Uterus (tissue), 4 donors: ENCODE measurements around the gene ALAS1. TPM values are rescaled to one million over a fixed set of nuclear protein-coding genes. Genes with fewer than 3 reads are reported as not detected.

ENCODE experiments used
- DNase-seq, 2 donors: peaks; one replicate each; pipeline ENCODE4 v3.0.0-alpha.2; 2019 to 2020
- H3K27ac ChIP-seq, 2 donors: fragments of 200-600 bp; sonication (generic); 1 replicate in 1 of 2; 2 replicates in 1 of 2; pipeline ENCODE4 v1.5.1; 2016 to 2018
- H3K27me3 ChIP-seq, 2 donors: fragments of 200-600 bp; sonication (generic); one replicate each; pipeline ENCODE4 v1.5.1; 2018 to 2019; ENCODE audit warnings: control low read depth in 1 of 2
- H3K36me3 ChIP-seq, 2 donors: fragments of 200-600 bp; sonication (generic); one replicate each; pipeline ENCODE4 v1.5.1; 2019; ENCODE audit warnings: control low read depth in 1 of 2
- H3K4me1 ChIP-seq, 2 donors: fragments of 200-600 bp; sonication (generic); one replicate each; pipeline ENCODE4 v1.5.1; 2018 to 2019; ENCODE audit warnings: control low read depth in 1 of 2
- H3K4me3 ChIP-seq, 2 donors: fragments of 200-600 bp; sonication (generic); 1 replicate in 1 of 2; 2 replicates in 1 of 2; pipeline ENCODE4 v1.5.1; 2018 to 2019; ENCODE audit warnings: mild to moderate bottlenecking in 1 of 2
- H3K9me3 ChIP-seq, 2 donors: fragments of 200-600 bp; sonication (generic); one replicate each; pipeline ENCODE4 v1.5.1; 2019; ENCODE audit warnings: control low read depth in 1 of 2
- CTCF ChIP-seq, 4 experiments: fragments of 200-600 bp in 2 of 4; fragments of 450-650 bp in 2 of 4; sonication (generic) in 2 of 4; IDR thresholded peaks; one replicate each; pipeline ENCODE4 v1.5.1; 2016 to 2019; ENCODE audit warnings: antibody characterized with exemption in 4 of 4, mild to moderate bottlenecking in 2 of 4, moderate library complexity in 1 of 4
- POLR2A ChIP-seq, 2 donors: fragments of 450-650 bp; IDR thresholded peaks; one replicate each; pipeline ENCODE4 v1.6.1; 2016; ENCODE audit warnings: antibody characterized with exemption in 2 of 2, mild to moderate bottlenecking in 1 of 2, moderate library complexity in 1 of 2
- intact Hi-C: fragments of 100-400 bp; cut with DNase I; formaldehyde crosslinking; loops from one replicate; pipeline ENCODE4 v1.15.1; 2023; ENCODE audit warnings: low total_unique reads
- total RNA-seq, 4 donors: library from RNA; depleted of rRNA in 3 of 4; stranded (reverse); fragments of >200 nt in 3 of 4; gene quantifications; one replicate each; pipeline versions ENCODE4 v1.1.0 to v1.2.4, GENCODE V29; 2014 to 2023
- donor health status: DM: yes; HTN: yes; CAD: no.

ALAS1 gene
- total RNA-seq, 4 donors from 2014 or later: 4.9 to 56.2 (median 36.2) TPM

DNA sequence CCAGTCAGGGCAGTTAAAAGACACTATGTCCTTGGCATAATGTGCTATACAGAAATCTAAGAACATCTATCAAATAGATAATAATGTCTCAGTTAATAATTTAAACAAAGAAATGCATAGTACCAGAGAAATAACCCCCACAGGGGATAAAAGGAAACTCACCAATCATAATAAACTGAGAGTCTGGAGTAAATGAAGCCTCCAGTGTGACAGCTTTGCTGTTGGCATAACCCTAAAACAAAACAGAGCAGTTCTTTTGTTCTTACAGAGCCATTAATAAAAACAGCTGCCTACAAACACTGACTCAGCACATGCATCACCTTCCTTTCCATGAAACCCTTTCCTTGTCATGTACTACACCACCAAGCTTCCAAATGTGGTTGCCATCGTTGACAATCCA lies 61.1 kb downstream of the ALAS1 start:
- TF ChIP-seq POLR2A (IDR thresholded peaks at IDR 0.05): no peak
- no peak for TF ChIP-seq CTCF (IDR thresholded peaks at IDR 0.05)
- DNase-seq: no peak
- Histone ChIP-seq H3K27me3 (no peaks in the 10 kb centered on the region), H3K9me3 (no peaks in the 10 kb centered on the region), H3K4me3 (no peak overlapping the region), H3K36me3 (no peaks in the 10 kb centered on the region), H3K27ac (no peak overlapping the region), H3K4me1 (no peaks in the 10 kb centered on the region)
- intact Hi-C loops: no loop called here

GRCh38 chr3:52259448-52259847 lies 61.5 kb downstream of the ALAS1 start:
- H3K27ac ChIP-seq: no peak overlapping the region
- no peaks in the 10 kb centered on the region for H3K36me3 ChIP-seq
- no peaks in the 10 kb centered on the region for H3K9me3 ChIP-seq
- DNase-seq: no peak
- intact Hi-C loops: no loop called here
- TF ChIP-seq POLR2A (IDR thresholded peaks at IDR 0.05) (no peak), CTCF (IDR thresholded peaks at IDR 0.05) (no peak)
- H3K4me3 ChIP-seq: no peak overlapping the region
- no peaks in the 10 kb centered on the region for H3K27me3 ChIP-seq
- H3K4me1 ChIP-seq: no peaks in the 10 kb centered on the region

DNA sequence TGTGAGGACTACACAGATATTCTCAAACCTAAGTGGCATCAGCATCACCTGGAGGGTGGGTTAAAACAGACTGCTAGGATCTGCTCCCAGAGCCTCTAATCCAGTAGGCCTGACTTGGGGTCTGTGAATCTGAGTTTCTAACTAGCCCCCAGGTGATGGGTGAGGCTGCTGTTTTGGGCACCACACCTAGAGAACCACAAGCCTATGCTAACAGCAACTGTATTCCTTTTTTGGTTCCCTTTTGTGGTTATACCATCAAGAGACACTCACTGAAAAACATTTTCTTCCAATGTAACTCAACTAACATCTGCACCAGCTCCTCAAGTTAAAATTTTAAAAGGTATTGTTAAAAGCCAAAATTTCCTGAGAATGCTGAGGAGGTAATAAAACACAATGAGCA lies 64.5 kb downstream of the ALAS1 start:
- intact Hi-C loops: no loop called here

More for the DNA sequence above, 64.5 kb downstream of the ALAS1 start:
- TF ChIP-seq CTCF (IDR thresholded peaks at IDR 0.05): no peak
- no peak for TF ChIP-seq POLR2A (IDR thresholded peaks at IDR 0.05)
- H3K27ac ChIP-seq: no peak overlapping the region
- no peaks in the 10 kb centered on the region for H3K9me3 ChIP-seq
- no peak for DNase-seq
- H3K4me3 ChIP-seq: no peak overlapping the region
- H3K4me1 ChIP-seq: no peaks in the 10 kb centered on the region
- no peaks in the 10 kb centered on the region for H3K36me3 ChIP-seq
- no peaks in the 10 kb centered on the region for H3K27me3 ChIP-seq

Other genes starting within 250 kb of the ALAS1 start
- gene GPR62, start 242.8 kb upstream of the ALAS1 start, total RNA-seq: 1 to 10 TPM in 1 of 4 donors, under 1 TPM in 2, not detected in 1; 0.28 to 8.2 (median 0.34) TPM
- 100 to 1,000 TPM in 2 of 4 donors, 10 to 100 TPM in 2; 39.7 to 261 (median 159) TPM for gene PCBP4, start 230.7 kb upstream of the ALAS1 start, total RNA-seq
- 10 to 100 TPM; 15.6 to 52.4 (median 39.6) TPM for gene ABHD14B, start 224.1 kb upstream of the ALAS1 start, total RNA-seq
- 10 to 100 TPM in 2 of 4 donors, 1 to 10 TPM in 2; 1.8 to 16.6 (median 10.5) TPM for gene ABHD14A, start 223.1 kb upstream of the ALAS1 start, total RNA-seq
- 10 to 100 TPM in 2 of 4 donors, 1 to 10 TPM in 1, not detected in 1; 1.3 to 19.0 (median 12.4) TPM for gene ACY1, start 214.6 kb upstream of the ALAS1 start, total RNA-seq
- gene RPL29, start 202.3 kb upstream of the ALAS1 start, total RNA-seq: 1,000 to 10,000 TPM in 3 of 4 donors, 100 to 1,000 TPM in 1; 696 to 2,362 (median 1,238) TPM
- 10 to 100 TPM in 3 of 4 donors, 1 to 10 TPM in 1; 5.6 to 39.1 (median 12.3) TPM for gene DUSP7, start 141.6 kb upstream of the ALAS1 start, total RNA-seq
- gene POC1A, start 43.7 kb upstream of the ALAS1 start, total RNA-seq: 1 to 10 TPM in 3 of 4 donors, not detected in 1; 1.1 to 4.8 (median 4.7) TPM
- 1 to 10 TPM in 1 of 4 donors, under 1 TPM in 1, not detected in 2; 0.14 to 1.5 TPM for gene TLR9, start 27.5 kb downstream of the ALAS1 start, total RNA-seq
- 100 to 1,000 TPM in 1 of 4 donors, 10 to 100 TPM in 3; 45.9 to 105 (median 50.2) TPM for gene TWF2, start 41.0 kb downstream of the ALAS1 start, total RNA-seq
- 10 to 100 TPM; 23.9 to 32.3 (median 31.5) TPM for gene PPM1M, start 47.6 kb downstream of the ALAS1 start, total RNA-seq
- gene WDR82, start 80.5 kb downstream of the ALAS1 start, total RNA-seq: 100 to 1,000 TPM in 1 of 4 donors, 10 to 100 TPM in 3; 24.6 to 128 (median 70.3) TPM
- 10 to 100 TPM in 3 of 4 donors, 1 to 10 TPM in 1; 3.8 to 15.1 (median 10.8) TPM for gene GLYCTK, start 89.7 kb downstream of the ALAS1 start, total RNA-seq
- 10 to 100 TPM in 2 of 4 donors, 1 to 10 TPM in 2; 5.1 to 46.2 (median 11.0) TPM for gene DNAH1, start 118.2 kb downstream of the ALAS1 start, total RNA-seq
- gene BAP1, start 211.8 kb downstream of the ALAS1 start, total RNA-seq: 10 to 100 TPM; 14.6 to 66.8 (median 50.3) TPM
- 10 to 100 TPM in 1 of 4 donors, 1 to 10 TPM in 3; 1.5 to 13.4 (median 6.1) TPM for gene PHF7, start 212.5 kb downstream of the ALAS1 start, total RNA-seq
- 10 to 100 TPM in 3 of 4 donors, 1 to 10 TPM in 1; 4.4 to 91.2 (median 16.7) TPM for gene SEMA3G, start 246.9 kb downstream of the ALAS1 start, total RNA-seq